ENCODE measurements around the gene STBD1.

The STBD1 gene

GRCh38 chr4:76308548-76308947, 2.0 kb downstream of the STBD1 start:
- Histone ChIP-seq H3K27ac (ENCODE audit: low read length) (no peak overlapping the region), H3K4me1 (ENCODE audit: control insufficient read depth in 1 of 2, insufficient read depth in 2 of 2, low read length in 2 of 2) (peaks cover 15 to 17% of the 10 kb centered on the region in 2 donors), H3K9me3 (ENCODE audit: control insufficient read depth in 1 of 2, low read length in 2 of 2) (no peaks in the 10 kb centered on the region), H3K4me3 (ENCODE audit: low read depth in 1 of 2, low read length in 2 of 2) (peak overlapping the region; percentile 31 to 91), H3K27me3 (ENCODE audit: low read depth, low read length) (no peaks in the 10 kb centered on the region), H3K36me3 (ENCODE audit: control insufficient read depth in 1 of 2, insufficient read depth in 2 of 2, low read length in 2 of 2) (peaks cover 8% of the 10 kb centered on the region in 2 donors)

DNA sequence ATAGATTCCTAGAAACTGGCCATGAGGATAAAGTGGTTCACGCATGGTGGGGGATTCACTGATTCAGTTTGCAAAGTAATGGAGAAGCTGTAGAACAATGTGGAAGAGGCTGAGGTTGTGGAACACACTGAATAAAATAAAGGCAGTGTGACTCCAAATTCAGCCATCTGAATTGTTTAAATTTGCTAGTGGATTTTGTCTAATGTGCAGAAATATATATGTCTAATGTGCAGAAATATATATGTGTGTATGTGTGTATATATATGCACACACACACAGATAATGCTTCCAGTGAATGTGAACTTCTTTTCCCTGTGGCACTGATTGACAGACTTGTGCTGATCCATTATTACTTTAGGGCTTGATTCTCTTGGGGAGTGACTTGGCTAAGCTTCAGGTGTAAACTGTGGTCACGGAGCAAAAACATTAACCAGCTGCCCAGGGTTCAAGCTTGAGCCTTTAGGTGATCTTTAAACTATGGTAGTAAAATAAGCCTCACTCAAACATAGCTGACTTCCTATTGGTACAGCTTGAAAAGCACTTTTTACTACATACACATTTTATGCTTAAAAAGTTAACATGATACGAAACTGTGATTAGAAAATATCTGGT, 3.5 kb downstream of the STBD1 start:
- Histone ChIP-seq H3K4me1 (ENCODE audit: control insufficient read depth in 1 of 2, insufficient read depth in 2 of 2, low read length in 2 of 2) (peaks cover 13 to 17% of the 10 kb centered on the region in 2 donors), H3K9me3 (ENCODE audit: control insufficient read depth in 1 of 2, low read length in 2 of 2) (no peaks in the 10 kb centered on the region), H3K27me3 (ENCODE audit: low read depth, low read length) (no peaks in the 10 kb centered on the region), H3K27ac (ENCODE audit: low read length) (no peak overlapping the region), H3K4me3 (ENCODE audit: low read depth in 1 of 2, low read length in 2 of 2) (no peak overlapping the region), H3K36me3 (ENCODE audit: control insufficient read depth in 1 of 2, insufficient read depth in 2 of 2, low read length in 2 of 2) (peaks cover 8% of the 10 kb centered on the region in 2 donors)

GRCh38 chr4:76310683-76311082, 4.2 kb downstream of the STBD1 start:
- no peaks in the 10 kb centered on the region for H3K9me3 ChIP-seq (ENCODE audit: control insufficient read depth in 1 of 2, low read length in 2 of 2)
- H3K36me3 ChIP-seq (ENCODE audit: control insufficient read depth in 1 of 2, insufficient read depth in 2 of 2, low read length in 2 of 2), result peaks cover 8% of the 10 kb centered on the region in 2 donors
- H3K4me1 ChIP-seq (ENCODE audit: control insufficient read depth in 1 of 2, insufficient read depth in 2 of 2, low read length in 2 of 2), result peaks cover 8 to 12% of the 10 kb centered on the region in 2 donors
- H3K27ac ChIP-seq (ENCODE audit: low read length), result no peak overlapping the region
- H3K27me3 ChIP-seq (ENCODE audit: low read depth, low read length), result no peaks in the 10 kb centered on the region
- H3K4me3 ChIP-seq (ENCODE audit: low read depth in 1 of 2, low read length in 2 of 2), result no peak overlapping the region

DNA sequence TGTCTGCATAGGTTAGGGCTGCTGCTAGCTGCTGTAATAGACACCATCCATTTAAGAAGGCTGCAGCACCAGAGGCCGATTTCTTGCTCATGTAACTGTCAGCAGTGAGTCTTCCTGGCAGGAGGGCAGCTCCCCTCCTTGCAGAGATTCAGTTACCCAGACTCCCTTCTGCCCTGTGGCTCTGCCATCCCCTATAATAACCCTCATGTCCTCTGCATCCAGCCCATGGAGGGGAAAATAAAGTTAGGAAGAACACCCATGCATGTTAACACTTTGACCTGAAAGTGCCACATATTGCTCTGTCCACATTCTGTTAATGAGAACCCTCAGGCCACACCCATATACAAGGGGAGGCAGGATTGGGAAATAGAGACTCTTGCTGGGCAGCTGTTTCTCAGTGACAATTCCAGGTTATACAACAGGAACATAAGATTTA, 5.4 kb downstream of the STBD1 start:
- Histone ChIP-seq H3K4me1 (ENCODE audit: control insufficient read depth in 1 of 2, insufficient read depth in 2 of 2, low read length in 2 of 2) (peaks cover 8 to 11% of the 10 kb centered on the region in 2 donors), H3K27me3 (ENCODE audit: low read depth, low read length) (no peaks in the 10 kb centered on the region), H3K4me3 (ENCODE audit: low read depth in 1 of 2, low read length in 2 of 2) (no peak overlapping the region), H3K36me3 (ENCODE audit: control insufficient read depth in 1 of 2, insufficient read depth in 2 of 2, low read length in 2 of 2) (peaks cover 8% of the 10 kb centered on the region in 2 donors), H3K9me3 (ENCODE audit: control insufficient read depth in 1 of 2, low read length in 2 of 2) (no peaks in the 10 kb centered on the region), H3K27ac (ENCODE audit: low read length) (no peak overlapping the region)

- Histone ChIP-seq H3K4me1 (ENCODE audit: control insufficient read depth in 1 of 2, insufficient read depth in 2 of 2, low read length in 2 of 2) (peaks cover 8% of the 10 kb centered on the region in 2 donors), H3K9me3 (ENCODE audit: control insufficient read depth in 1 of 2, low read length in 2 of 2) (no peaks in the 10 kb centered on the region), H3K4me3 (ENCODE audit: low read depth in 1 of 2, low read length in 2 of 2) (no peak overlapping the region), H3K36me3 (ENCODE audit: control insufficient read depth in 1 of 2, insufficient read depth in 2 of 2, low read length in 2 of 2) (peaks cover 8% of the 10 kb centered on the region in 2 donors), H3K27ac (ENCODE audit: low read length) (no peak overlapping the region), H3K27me3 (ENCODE audit: low read depth, low read length) (no peaks in the 10 kb centered on the region)
Measured at GRCh38 chr4:76312457-76312856, 5.9 kb downstream of the STBD1 start.

GRCh38 chr4:76313547-76313946, 7.0 kb downstream of the STBD1 start:
- no peaks in the 10 kb centered on the region for H3K9me3 ChIP-seq (ENCODE audit: control insufficient read depth in 1 of 2, low read length in 2 of 2)
- H3K27ac ChIP-seq (ENCODE audit: low read length), result no peak overlapping the region
- peaks cover 8% of the 10 kb centered on the region in 2 donors for H3K36me3 ChIP-seq (ENCODE audit: control insufficient read depth in 1 of 2, insufficient read depth in 2 of 2, low read length in 2 of 2)
- H3K4me1 ChIP-seq (ENCODE audit: control insufficient read depth in 1 of 2, insufficient read depth in 2 of 2, low read length in 2 of 2), result peaks cover 2 to 3% of the 10 kb centered on the region in 2 donors
- H3K4me3 ChIP-seq (ENCODE audit: low read depth in 1 of 2, low read length in 2 of 2), result no peak overlapping the region
- H3K27me3 ChIP-seq (ENCODE audit: low read depth, low read length), result no peaks in the 10 kb centered on the region

DNA sequence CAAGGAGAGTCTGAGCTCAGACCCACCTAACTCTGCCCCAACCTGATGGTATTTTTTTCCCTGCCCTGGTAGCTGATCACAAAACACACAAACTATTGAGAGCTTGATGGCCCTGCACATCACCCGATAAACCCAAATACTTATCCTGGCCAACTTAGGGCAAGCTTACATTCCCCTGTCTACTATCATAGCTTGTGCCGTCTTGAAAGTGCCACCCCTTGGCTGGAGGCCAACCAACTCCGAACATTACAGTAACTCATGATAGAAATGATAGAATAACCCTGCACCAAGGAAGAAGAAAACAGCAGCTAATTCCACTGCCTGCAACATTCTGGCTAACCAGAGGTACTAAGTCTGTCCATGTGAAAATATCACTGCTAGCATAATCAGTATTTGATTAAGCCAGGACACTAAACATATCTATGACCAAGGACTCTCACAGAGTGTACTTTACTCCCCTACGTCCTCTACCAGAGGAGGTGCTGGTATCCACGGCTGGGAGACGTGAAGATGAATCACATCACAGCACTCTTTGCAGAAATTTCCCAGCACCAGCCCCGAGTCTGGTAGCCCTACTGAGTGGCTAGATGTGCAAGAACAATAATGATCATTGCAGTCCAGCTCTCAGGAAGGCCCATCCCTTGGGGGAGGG, 8.9 kb downstream of the STBD1 start:
- H3K27ac ChIP-seq (ENCODE audit: low read length), result no peak overlapping the region
- peaks cover 3 to 4% of the 10 kb centered on the region in 2 donors for H3K36me3 ChIP-seq (ENCODE audit: control insufficient read depth in 1 of 2, insufficient read depth in 2 of 2, low read length in 2 of 2)
- no peaks in the 10 kb centered on the region for H3K4me1 ChIP-seq (ENCODE audit: control insufficient read depth in 1 of 2, insufficient read depth in 2 of 2, low read length in 2 of 2)
- H3K9me3 ChIP-seq (ENCODE audit: control insufficient read depth in 1 of 2, low read length in 2 of 2), result peaks cover 0 to under 1% of the 10 kb centered on the region in 2 donors
- H3K27me3 ChIP-seq (ENCODE audit: low read depth, low read length), result no peaks in the 10 kb centered on the region
- H3K4me3 ChIP-seq (ENCODE audit: low read depth in 1 of 2, low read length in 2 of 2), result no peak overlapping the region

DNA sequence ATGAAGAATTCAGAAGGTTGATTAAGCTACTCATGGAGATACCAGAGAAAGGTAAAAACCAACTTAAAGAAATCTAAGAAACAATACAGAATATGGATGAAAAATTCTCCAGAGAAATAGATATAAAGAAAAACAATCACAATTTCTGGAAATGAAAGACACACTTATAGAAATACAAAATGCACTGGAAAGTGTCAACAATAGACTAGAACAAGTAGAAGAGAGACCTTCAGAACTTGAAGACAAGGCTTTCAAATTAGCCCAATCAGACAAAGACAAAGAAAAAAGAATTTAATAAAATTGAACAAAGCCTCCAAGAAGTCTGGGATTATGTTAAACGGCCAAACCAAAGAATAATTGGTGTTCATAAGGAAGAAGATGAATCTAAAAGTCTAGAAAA, 9.6 kb downstream of the STBD1 start:
- Histone ChIP-seq H3K27me3 (ENCODE audit: low read depth, low read length) (no peaks in the 10 kb centered on the region), H3K9me3 (ENCODE audit: control insufficient read depth in 1 of 2, low read length in 2 of 2) (peaks cover 0 to 5% of the 10 kb centered on the region in 2 donors), H3K27ac (ENCODE audit: low read length) (no peak overlapping the region), H3K4me3 (ENCODE audit: low read depth in 1 of 2, low read length in 2 of 2) (no peak overlapping the region), H3K4me1 (ENCODE audit: control insufficient read depth in 1 of 2, insufficient read depth in 2 of 2, low read length in 2 of 2) (no peaks in the 10 kb centered on the region), H3K36me3 (ENCODE audit: control insufficient read depth in 1 of 2, insufficient read depth in 2 of 2, low read length in 2 of 2) (no peaks in the 10 kb centered on the region)

DNA sequence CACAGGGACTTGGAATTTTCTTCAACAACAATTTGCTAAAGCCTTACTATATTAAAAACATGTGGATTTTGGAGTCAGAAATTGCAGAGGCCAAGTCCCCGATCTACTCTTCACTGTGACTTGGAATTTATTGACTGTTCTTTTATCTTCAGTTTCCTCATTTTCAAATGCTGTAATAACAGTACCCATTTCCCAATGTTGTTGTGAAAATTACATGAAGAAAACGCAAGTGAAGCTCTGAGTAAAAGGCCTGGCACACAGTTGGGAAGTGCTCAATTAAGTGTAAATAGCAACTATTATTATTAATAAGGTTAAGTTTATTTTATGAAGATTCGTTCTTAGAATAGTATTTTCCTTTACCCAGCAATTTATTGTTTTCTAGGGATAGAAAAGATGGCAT, 15.7 kb downstream of the STBD1 start:
- Histone ChIP-seq H3K36me3 (ENCODE audit: control insufficient read depth in 1 of 2, insufficient read depth in 2 of 2, low read length in 2 of 2) (no peaks in the 10 kb centered on the region), H3K27ac (ENCODE audit: low read length) (no peak overlapping the region), H3K9me3 (ENCODE audit: control insufficient read depth in 1 of 2, low read length in 2 of 2) (peaks cover 10 to 12% of the 10 kb centered on the region in 2 donors), H3K4me1 (ENCODE audit: control insufficient read depth in 1 of 2, insufficient read depth in 2 of 2, low read length in 2 of 2) (no peaks in the 10 kb centered on the region), H3K4me3 (ENCODE audit: low read depth in 1 of 2, low read length in 2 of 2) (no peak overlapping the region), H3K27me3 (ENCODE audit: low read depth, low read length) (no peaks in the 10 kb centered on the region)

DNA sequence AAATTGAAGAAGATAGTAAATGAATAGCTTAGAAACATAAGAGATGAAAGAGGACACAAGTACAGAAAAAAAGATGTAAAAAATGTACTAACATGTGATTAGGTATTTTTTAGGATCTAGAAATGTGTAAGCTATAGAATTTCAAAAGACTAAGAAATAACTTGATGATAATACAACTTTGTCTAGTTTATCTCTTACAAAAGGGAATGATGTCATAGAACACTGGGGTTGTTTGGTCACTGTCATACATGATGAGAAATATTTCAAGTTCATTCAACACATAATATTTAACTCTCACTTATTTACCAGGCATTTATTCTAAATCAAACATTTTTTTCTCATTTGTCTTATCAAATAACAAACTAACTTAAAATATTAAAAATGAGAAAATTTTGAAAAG, 18.5 kb downstream of the STBD1 start:
- Histone ChIP-seq H3K4me1 (ENCODE audit: control insufficient read depth in 1 of 2, insufficient read depth in 2 of 2, low read length in 2 of 2) (no peaks in the 10 kb centered on the region), H3K4me3 (ENCODE audit: low read depth in 1 of 2, low read length in 2 of 2) (no peak overlapping the region), H3K27ac (ENCODE audit: low read length) (no peak overlapping the region), H3K36me3 (ENCODE audit: control insufficient read depth in 1 of 2, insufficient read depth in 2 of 2, low read length in 2 of 2) (no peaks in the 10 kb centered on the region), H3K27me3 (ENCODE audit: low read depth, low read length) (no peaks in the 10 kb centered on the region), H3K9me3 (ENCODE audit: control insufficient read depth in 1 of 2, low read length in 2 of 2) (peaks cover 10 to 12% of the 10 kb centered on the region in 2 donors)

DNA sequence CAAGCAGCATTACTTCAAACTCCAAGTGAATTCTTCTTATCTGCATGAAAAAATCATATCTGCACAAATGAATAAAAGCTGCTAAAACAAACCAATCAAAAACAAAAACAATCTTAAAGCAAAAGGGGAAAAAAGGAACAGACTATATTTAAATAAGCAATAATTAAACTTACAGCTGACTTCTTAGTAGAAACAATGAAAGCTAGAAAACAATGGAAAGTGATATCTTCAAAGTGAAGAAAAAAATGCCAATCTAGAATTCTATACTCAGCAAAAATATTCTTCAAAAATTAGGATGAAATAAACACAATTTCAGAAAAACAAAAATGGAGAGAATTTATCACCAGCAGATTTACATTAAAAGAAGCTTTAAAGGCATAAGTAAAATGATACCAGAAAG, 20.0 kb downstream of the STBD1 start:
- Histone ChIP-seq H3K4me3 (ENCODE audit: low read depth in 1 of 2, low read length in 2 of 2) (no peak overlapping the region), H3K27me3 (ENCODE audit: low read depth, low read length) (no peaks in the 10 kb centered on the region), H3K36me3 (ENCODE audit: control insufficient read depth in 1 of 2, insufficient read depth in 2 of 2, low read length in 2 of 2) (no peaks in the 10 kb centered on the region), H3K4me1 (ENCODE audit: control insufficient read depth in 1 of 2, insufficient read depth in 2 of 2, low read length in 2 of 2) (no peaks in the 10 kb centered on the region), H3K27ac (ENCODE audit: low read length) (no peak overlapping the region), H3K9me3 (ENCODE audit: control insufficient read depth in 1 of 2, low read length in 2 of 2) (peaks cover 7 to 10% of the 10 kb centered on the region in 2 donors)

DNA sequence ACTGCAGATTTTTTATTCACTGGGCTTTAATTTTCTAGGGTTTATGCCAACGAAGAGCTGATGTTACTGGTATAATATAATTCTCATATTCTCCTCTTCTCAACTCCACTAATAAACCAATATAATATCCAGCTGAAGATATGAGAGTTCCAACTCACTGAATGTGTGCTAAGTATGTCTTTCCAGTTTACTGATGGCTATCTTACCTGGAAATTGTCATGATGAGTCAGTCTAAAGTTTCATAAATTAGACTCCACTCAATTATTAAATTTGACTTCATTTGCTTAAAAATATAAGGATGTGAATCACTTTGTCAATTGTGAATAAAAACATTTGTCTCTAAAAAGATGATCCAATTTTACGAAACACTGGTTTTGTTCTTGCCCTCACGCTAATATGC, 28.4 kb downstream of the STBD1 start:
- H3K9me3 ChIP-seq (ENCODE audit: control insufficient read depth in 1 of 2, low read length in 2 of 2), result no peaks in the 10 kb centered on the region
- H3K27me3 ChIP-seq (ENCODE audit: low read depth, low read length), result no peaks in the 10 kb centered on the region
- no peak overlapping the region for H3K27ac ChIP-seq (ENCODE audit: low read length)
- H3K4me3 ChIP-seq (ENCODE audit: low read depth in 1 of 2, low read length in 2 of 2), result no peak overlapping the region
- no peaks in the 10 kb centered on the region for H3K4me1 ChIP-seq (ENCODE audit: control insufficient read depth in 1 of 2, insufficient read depth in 2 of 2, low read length in 2 of 2)
- H3K36me3 ChIP-seq (ENCODE audit: control insufficient read depth in 1 of 2, insufficient read depth in 2 of 2, low read length in 2 of 2), result no peaks in the 10 kb centered on the region
